ENCODE results near the gene CAV3.

Gene CAV3

GRCh38 chr3:8776406-8776805 is 42.8 kb downstream of the CAV3 start:
- 89% methylated on average over 4 of the region's 4 CpGs for WGBS (ENCODE audit: insufficient coverage)
- DNase-seq, result no peak
- H3K27ac ChIP-seq (ENCODE audit: insufficient read depth in 1 of 2, low read depth in 1 of 2, low read length in 2 of 2, poor library complexity in 1 of 2, severe bottlenecking in 2 of 2), result no peak overlapping the region
- POLR2A ChIA-PET, result no interaction called here
- peaks cover 0 to 4% (median 0%) of the 10 kb centered on the region in 5 experiments for H3K9me3 ChIP-seq (ENCODE audit: control extremely low read depth in 1 of 5, control insufficient read depth in 4 of 5, insufficient read depth in 2 of 5, low read depth in 1 of 5, low read length in 4 of 5)
- H3K36me3 ChIP-seq (ENCODE audit: control insufficient read depth in 4 of 4, insufficient read depth in 4 of 4, low read length in 3 of 4), result no peaks in the 10 kb centered on the region
- H3K4me1 ChIP-seq (ENCODE audit: control extremely low read depth in 1 of 4, control insufficient read depth in 4 of 4, insufficient read depth in 4 of 4, low read length in 3 of 4), result no peaks in the 10 kb centered on the region
- no peak overlapping the region for H3K4me3 ChIP-seq (ENCODE audit: control insufficient read depth in 1 of 7, extremely low read depth in 1 of 7, insufficient read depth in 4 of 7, low read depth in 2 of 7, low read length in 6 of 7)
- H3K27me3 ChIP-seq (replicated peaks in 2 of 5; ENCODE audit: control insufficient read depth in 4 of 5, insufficient read depth in 5 of 5, low read length in 4 of 5), result peaks cover 0 to 11% (median 4%) of the 10 kb centered on the region in 5 experiments
- CTCF ChIA-PET, result interaction anchor here (1.2 kb wide), 1 partner anchor 25 kb away, joined by 5 read pairs; no protein-coding TSS in a partner anchor

- Histone ChIP-seq H3K4me1 (ENCODE audit: control extremely low read depth in 1 of 4, control insufficient read depth in 4 of 4, insufficient read depth in 4 of 4, low read length in 3 of 4) (no peaks in the 10 kb centered on the region), H3K27ac (ENCODE audit: insufficient read depth in 1 of 2, low read depth in 1 of 2, low read length in 2 of 2, poor library complexity in 1 of 2, severe bottlenecking in 2 of 2) (no peak overlapping the region), H3K27me3 (replicated peaks in 2 of 5; ENCODE audit: control insufficient read depth in 4 of 5, insufficient read depth in 5 of 5, low read length in 4 of 5) (peaks cover 0 to 2% (median 0%) of the 10 kb centered on the region in 5 experiments), H3K4me3 (ENCODE audit: control insufficient read depth in 1 of 7, extremely low read depth in 1 of 7, insufficient read depth in 4 of 7, low read depth in 2 of 7, low read length in 6 of 7) (no peak overlapping the region), H3K9me3 (ENCODE audit: control extremely low read depth in 1 of 5, control insufficient read depth in 4 of 5, insufficient read depth in 2 of 5, low read depth in 1 of 5, low read length in 4 of 5) (peaks cover 0 to 4% (median 0%) of the 10 kb centered on the region in 5 experiments), H3K36me3 (ENCODE audit: control insufficient read depth in 4 of 4, insufficient read depth in 4 of 4, low read length in 3 of 4) (no peaks in the 10 kb centered on the region)
- no peak for DNase-seq
- WGBS (ENCODE audit: insufficient coverage), result 100% methylated on average over 3 of the region's 5 CpGs
- POLR2A ChIA-PET, result no interaction called here
- CTCF ChIA-PET, result interaction anchor here (1.2 kb wide), 1 partner anchor 26 kb away, joined by 5 read pairs; no protein-coding TSS in a partner anchor
Observed at GRCh38 chr3:8777201-8777977, 43.8 kb downstream of the CAV3 start.

- Histone ChIP-seq H3K4me3 (ENCODE audit: control insufficient read depth in 1 of 7, extremely low read depth in 1 of 7, insufficient read depth in 4 of 7, low read depth in 2 of 7, low read length in 6 of 7) (no peak overlapping the region), H3K27me3 (replicated peaks in 2 of 5; ENCODE audit: control insufficient read depth in 4 of 5, insufficient read depth in 5 of 5, low read length in 4 of 5) (peaks cover 0 to 2% (median 0%) of the 10 kb centered on the region in 5 experiments), H3K9me3 (ENCODE audit: control extremely low read depth in 1 of 5, control insufficient read depth in 4 of 5, insufficient read depth in 2 of 5, low read depth in 1 of 5, low read length in 4 of 5) (peaks cover 0 to 4% (median 0%) of the 10 kb centered on the region in 5 experiments), H3K27ac (ENCODE audit: insufficient read depth in 1 of 2, low read depth in 1 of 2, low read length in 2 of 2, poor library complexity in 1 of 2, severe bottlenecking in 2 of 2) (no peak overlapping the region), H3K36me3 (ENCODE audit: control insufficient read depth in 4 of 4, insufficient read depth in 4 of 4, low read length in 3 of 4) (no peaks in the 10 kb centered on the region), H3K4me1 (ENCODE audit: control extremely low read depth in 1 of 4, control insufficient read depth in 4 of 4, insufficient read depth in 4 of 4, low read length in 3 of 4) (no peaks in the 10 kb centered on the region)
- ChIA-PET CTCF (no interaction called here), POLR2A (no interaction called here)
- WGBS (ENCODE audit: insufficient coverage), result 87% methylated on average over 4 of the region's 5 CpGs
- DNase-seq, result no peak
Observed at GRCh38 chr3:8777978-8778267, 44.3 kb downstream of the CAV3 start.

GRCh38 chr3:8778475-8778874 is 44.9 kb downstream of the CAV3 start:
- Histone ChIP-seq H3K4me1 (ENCODE audit: control extremely low read depth in 1 of 4, control insufficient read depth in 4 of 4, insufficient read depth in 4 of 4, low read length in 3 of 4) (no peaks in the 10 kb centered on the region), H3K4me3 (ENCODE audit: control insufficient read depth in 1 of 7, extremely low read depth in 1 of 7, insufficient read depth in 4 of 7, low read depth in 2 of 7, low read length in 6 of 7) (no peak overlapping the region), H3K9me3 (ENCODE audit: control extremely low read depth in 1 of 5, control insufficient read depth in 4 of 5, insufficient read depth in 2 of 5, low read depth in 1 of 5, low read length in 4 of 5) (peaks cover 0 to 4% (median 0%) of the 10 kb centered on the region in 5 experiments), H3K36me3 (ENCODE audit: control insufficient read depth in 4 of 4, insufficient read depth in 4 of 4, low read length in 3 of 4) (no peaks in the 10 kb centered on the region), H3K27me3 (replicated peaks in 2 of 5; ENCODE audit: control insufficient read depth in 4 of 5, insufficient read depth in 5 of 5, low read length in 4 of 5) (peaks cover 0 to 2% (median 0%) of the 10 kb centered on the region in 5 experiments), H3K27ac (ENCODE audit: insufficient read depth in 1 of 2, low read depth in 1 of 2, low read length in 2 of 2, poor library complexity in 1 of 2, severe bottlenecking in 2 of 2) (no peak overlapping the region)
- POLR2A ChIA-PET, result interaction anchor here (0.6 kb wide), 1 partner anchor 119 kb away, joined by 3 read pairs; no protein-coding TSS in a partner anchor
- CTCF ChIA-PET, result no interaction called here
- no peak for DNase-seq
- WGBS (ENCODE audit: insufficient coverage), result 96% methylated on average over 5 of the region's 5 CpGs

GRCh38 chr3:8780279-8780678 is 46.7 kb downstream of the CAV3 start:
- POLR2A ChIA-PET, result no interaction called here
- H3K4me3 ChIP-seq (ENCODE audit: control insufficient read depth in 1 of 7, extremely low read depth in 1 of 7, insufficient read depth in 4 of 7, low read depth in 2 of 7, low read length in 6 of 7), result no peak overlapping the region
- CTCF ChIA-PET, result no interaction called here
- no peaks in the 10 kb centered on the region for H3K36me3 ChIP-seq (ENCODE audit: control insufficient read depth in 4 of 4, insufficient read depth in 4 of 4, low read length in 3 of 4)
- no peak overlapping the region for H3K27ac ChIP-seq (ENCODE audit: insufficient read depth in 1 of 2, low read depth in 1 of 2, low read length in 2 of 2, poor library complexity in 1 of 2, severe bottlenecking in 2 of 2)
- peaks cover 0 to 2% (median 0%) of the 10 kb centered on the region in 5 experiments for H3K27me3 ChIP-seq (replicated peaks in 2 of 5; ENCODE audit: control insufficient read depth in 4 of 5, insufficient read depth in 5 of 5, low read length in 4 of 5)
- peaks cover 0 to 4% (median 0%) of the 10 kb centered on the region in 5 experiments for H3K9me3 ChIP-seq (ENCODE audit: control extremely low read depth in 1 of 5, control insufficient read depth in 4 of 5, insufficient read depth in 2 of 5, low read depth in 1 of 5, low read length in 4 of 5)
- no peak for DNase-seq
- no peaks in the 10 kb centered on the region for H3K4me1 ChIP-seq (ENCODE audit: control extremely low read depth in 1 of 4, control insufficient read depth in 4 of 4, insufficient read depth in 4 of 4, low read length in 3 of 4)

- ChIA-PET POLR2A (no interaction called here), CTCF (interaction anchor here (1.6 kb wide), 1 partner anchor 16 kb away, joined by 10 read pairs; the partner anchor contains the start of gene OXTR)
- Histone ChIP-seq H3K27ac (ENCODE audit: insufficient read depth in 1 of 2, low read depth in 1 of 2, low read length in 2 of 2, poor library complexity in 1 of 2, severe bottlenecking in 2 of 2) (no peak overlapping the region), H3K4me3 (ENCODE audit: control insufficient read depth in 1 of 7, extremely low read depth in 1 of 7, insufficient read depth in 4 of 7, low read depth in 2 of 7, low read length in 6 of 7) (no peak overlapping the region), H3K9me3 (ENCODE audit: control extremely low read depth in 1 of 5, control insufficient read depth in 4 of 5, insufficient read depth in 2 of 5, low read depth in 1 of 5, low read length in 4 of 5) (peaks cover 0 to 14% (median 0%) of the 10 kb centered on the region in 5 experiments), H3K27me3 (replicated peaks in 2 of 5; ENCODE audit: control insufficient read depth in 4 of 5, insufficient read depth in 5 of 5, low read length in 4 of 5) (no peaks in the 10 kb centered on the region), H3K4me1 (ENCODE audit: control extremely low read depth in 1 of 4, control insufficient read depth in 4 of 4, insufficient read depth in 4 of 4, low read length in 3 of 4) (no peaks in the 10 kb centered on the region), H3K36me3 (ENCODE audit: control insufficient read depth in 4 of 4, insufficient read depth in 4 of 4, low read length in 3 of 4) (no peaks in the 10 kb centered on the region)
- WGBS (ENCODE audit: insufficient coverage), result 100% methylated on average over 2 of the region's 3 CpGs
- no peak for DNase-seq
Observed at GRCh38 chr3:8784676-8785435, 51.3 kb downstream of the CAV3 start.

- no peak overlapping the region for H3K27ac ChIP-seq (ENCODE audit: insufficient read depth in 1 of 2, low read depth in 1 of 2, low read length in 2 of 2, poor library complexity in 1 of 2, severe bottlenecking in 2 of 2)
- CTCF ChIA-PET, result no interaction called here
- H3K4me1 ChIP-seq (ENCODE audit: control extremely low read depth in 1 of 4, control insufficient read depth in 4 of 4, insufficient read depth in 4 of 4, low read length in 3 of 4), result no peaks in the 10 kb centered on the region
- H3K36me3 ChIP-seq (ENCODE audit: control insufficient read depth in 4 of 4, insufficient read depth in 4 of 4, low read length in 3 of 4), result no peaks in the 10 kb centered on the region
- WGBS (ENCODE audit: insufficient coverage), result 93% methylated on average over 2 of the region's 2 CpGs
- H3K9me3 ChIP-seq (ENCODE audit: control extremely low read depth in 1 of 5, control insufficient read depth in 4 of 5, insufficient read depth in 2 of 5, low read depth in 1 of 5, low read length in 4 of 5), result peaks cover 0 to 13% (median 0%) of the 10 kb centered on the region in 5 experiments
- POLR2A ChIA-PET, result no interaction called here
- H3K27me3 ChIP-seq (replicated peaks in 2 of 5; ENCODE audit: control insufficient read depth in 4 of 5, insufficient read depth in 5 of 5, low read length in 4 of 5), result no peaks in the 10 kb centered on the region
- DNase-seq, result no peak
- no peak overlapping the region for H3K4me3 ChIP-seq (ENCODE audit: control insufficient read depth in 1 of 7, extremely low read depth in 1 of 7, insufficient read depth in 4 of 7, low read depth in 2 of 7, low read length in 6 of 7)
Observed at GRCh38 chr3:8790529-8790928, 56.9 kb downstream of the CAV3 start.

Measured in common myeloid progenitor, CD34-positive (primary cell).